NCI-H1930 (cell line): ENCODE data around the gene MYADML2.
"Not testable (repeated sequence)": the region's sequence is repeated elsewhere in the genome, so short reads cannot be mapped to it uniquely, and the experiment has no call there.

Experiments used
- DNase-seq, 2 experiments: peaks; one replicate each; lab custom pipeline; 2025; lab: John Stamatoyannopoulos, UW

MYADML2 gene

DNA sequence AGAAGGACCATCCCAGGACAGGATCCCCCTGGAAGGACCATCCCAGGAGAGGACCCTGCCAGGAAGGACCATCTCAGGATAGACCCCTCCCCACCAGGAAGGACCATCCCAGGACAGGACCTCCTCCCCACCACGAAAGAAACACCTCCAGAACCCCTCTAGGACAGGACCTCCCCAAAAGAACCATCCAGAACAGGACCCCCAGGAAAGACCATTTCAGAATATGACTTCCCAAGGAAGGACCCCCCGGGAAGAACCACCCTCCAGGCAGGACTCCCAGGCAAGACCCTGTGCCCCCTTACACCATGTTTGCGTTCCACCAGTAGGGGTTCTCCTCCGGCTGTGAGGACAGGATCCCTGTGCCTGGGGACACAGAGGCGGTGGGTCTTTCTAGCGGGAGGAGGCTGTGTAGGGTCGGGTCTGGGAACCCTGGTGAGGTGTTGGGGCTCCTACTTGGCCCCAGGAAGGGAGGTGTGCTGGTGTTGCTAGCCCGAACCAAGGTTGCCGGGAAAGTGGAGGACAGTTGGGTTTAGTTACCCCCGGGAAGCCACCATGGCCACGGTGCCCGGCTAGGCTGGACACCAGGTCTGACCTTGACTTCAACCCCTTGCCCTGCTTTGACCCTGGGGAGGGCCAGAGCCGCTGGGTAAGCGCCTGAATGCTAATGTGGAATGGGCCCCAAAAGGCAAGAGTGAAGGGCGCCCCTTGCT, 11.8 kb upstream of the MYADML2 start:
- no peak for DNase-seq

DNA sequence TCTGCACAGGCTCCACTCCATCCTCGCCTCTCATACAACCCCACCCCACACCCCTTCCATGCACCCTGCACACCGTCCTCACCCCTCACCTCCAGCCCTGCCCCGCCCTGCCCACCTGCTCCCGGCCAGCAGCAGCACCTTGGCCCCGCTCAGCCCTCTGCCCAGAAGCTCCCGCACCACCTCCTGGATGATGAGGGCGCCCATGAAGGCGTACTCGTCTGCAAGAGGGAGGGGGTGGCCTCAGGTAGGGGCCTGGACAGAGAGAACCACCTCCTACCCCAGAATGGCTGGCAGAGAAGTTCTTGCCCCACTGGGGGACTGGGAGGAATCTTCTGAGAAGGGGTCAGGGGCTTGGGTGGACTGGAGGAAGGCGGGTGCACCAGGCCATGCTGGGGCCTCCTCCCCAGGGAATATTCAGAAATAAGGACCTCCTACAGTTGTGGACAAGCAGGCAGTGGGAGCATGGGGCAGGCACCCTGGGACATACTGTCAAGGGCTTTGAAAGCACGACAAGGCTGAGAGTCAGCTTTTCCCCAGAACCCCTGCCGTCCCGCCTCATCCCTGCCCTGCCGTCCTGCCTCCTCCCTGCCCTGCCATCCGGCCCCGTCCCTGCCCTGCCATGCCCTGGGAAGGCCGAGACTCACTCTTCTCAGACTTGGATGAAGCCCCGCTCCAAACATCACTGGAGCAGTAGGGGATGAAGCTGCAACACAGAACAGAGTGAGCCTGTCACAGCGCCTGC, 10.8 kb upstream of the MYADML2 start:
- no peak for DNase-seq

DNA sequence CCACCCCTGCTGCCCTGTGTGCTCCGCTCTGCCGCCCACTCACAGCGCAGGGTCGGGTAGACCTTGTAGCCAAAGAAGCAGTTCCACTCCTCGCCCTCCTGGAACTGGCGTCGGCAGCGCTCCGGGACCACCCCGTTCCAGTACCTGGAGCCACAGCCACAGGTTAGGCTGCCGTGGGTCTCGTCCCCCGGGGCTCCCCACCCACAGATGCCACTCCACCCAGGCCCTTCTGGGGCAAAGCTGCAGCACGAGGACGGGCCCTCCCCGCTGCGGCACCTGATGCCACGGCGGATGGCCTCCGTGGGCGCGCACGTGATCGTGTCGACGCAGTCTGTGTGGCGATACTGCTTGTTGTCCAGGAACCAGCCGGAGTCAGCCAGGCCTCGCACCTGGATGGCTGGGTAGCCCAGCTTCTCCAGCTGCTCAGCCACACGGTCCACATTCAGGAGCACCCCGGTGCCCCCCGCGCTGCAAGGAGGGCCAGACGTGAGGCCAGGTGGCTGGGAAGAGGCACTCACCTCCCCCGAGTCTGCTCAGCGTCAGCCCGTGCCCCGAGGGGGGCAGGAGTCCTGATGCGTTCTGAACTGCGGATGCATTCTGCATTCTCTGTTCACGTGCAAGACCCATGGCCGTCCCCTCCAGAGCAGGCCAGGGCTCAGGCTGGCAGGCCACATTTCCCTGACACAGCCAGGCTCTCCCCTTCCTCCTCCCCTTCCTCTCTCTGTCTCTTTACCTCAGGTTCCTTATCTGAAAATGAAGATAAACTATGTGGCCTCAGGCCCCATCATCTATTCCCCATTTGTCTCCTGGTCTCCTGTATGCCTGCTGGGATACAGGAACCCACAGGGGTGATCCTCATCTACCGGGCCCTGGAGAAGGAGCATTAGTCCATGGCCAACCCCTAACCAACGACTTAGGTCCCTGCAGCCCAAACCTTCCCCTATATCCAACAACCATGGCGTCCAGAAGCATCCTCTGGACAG, 9.9 kb upstream of the MYADML2 start:
- DNase-seq, result no peak

DNA sequence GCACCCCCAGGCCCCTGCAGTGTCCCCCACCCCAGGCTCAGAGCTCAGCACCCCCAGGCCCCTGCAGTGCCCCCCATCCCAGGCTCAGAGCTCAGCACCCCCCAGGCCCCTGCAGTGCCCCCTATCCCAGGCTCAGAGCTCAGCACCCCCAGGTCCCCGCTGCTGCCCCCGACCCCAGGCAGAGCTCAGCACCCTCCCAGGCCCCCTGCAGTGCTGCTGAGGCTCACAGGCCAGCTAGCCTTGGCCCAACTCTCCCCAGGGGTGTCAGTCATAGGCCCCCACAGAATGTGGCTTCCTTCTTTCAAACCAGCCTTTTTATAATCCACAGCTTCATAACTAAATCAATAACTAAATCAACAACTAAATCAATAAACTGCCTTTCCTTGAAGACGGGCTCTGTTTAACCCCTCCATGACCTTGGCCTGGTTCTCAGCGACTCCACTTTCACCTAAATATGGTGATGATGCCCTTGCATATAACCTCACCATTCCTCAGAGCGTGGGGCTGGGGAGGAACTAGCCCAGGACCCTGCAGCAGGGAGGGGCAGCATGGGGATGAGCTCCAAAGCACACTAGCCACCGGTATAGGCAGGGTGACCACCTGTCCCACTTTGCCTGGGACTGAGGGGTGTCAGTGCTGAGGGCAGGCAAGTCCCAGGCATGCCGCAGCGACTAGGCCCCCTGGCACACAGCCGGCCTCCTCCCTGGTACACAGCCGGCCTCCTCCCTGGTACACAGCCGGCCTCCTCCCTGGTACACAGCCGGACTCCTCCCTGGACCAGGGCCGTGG, 8.9 kb upstream of the MYADML2 start:
- no peak for DNase-seq

DNA sequence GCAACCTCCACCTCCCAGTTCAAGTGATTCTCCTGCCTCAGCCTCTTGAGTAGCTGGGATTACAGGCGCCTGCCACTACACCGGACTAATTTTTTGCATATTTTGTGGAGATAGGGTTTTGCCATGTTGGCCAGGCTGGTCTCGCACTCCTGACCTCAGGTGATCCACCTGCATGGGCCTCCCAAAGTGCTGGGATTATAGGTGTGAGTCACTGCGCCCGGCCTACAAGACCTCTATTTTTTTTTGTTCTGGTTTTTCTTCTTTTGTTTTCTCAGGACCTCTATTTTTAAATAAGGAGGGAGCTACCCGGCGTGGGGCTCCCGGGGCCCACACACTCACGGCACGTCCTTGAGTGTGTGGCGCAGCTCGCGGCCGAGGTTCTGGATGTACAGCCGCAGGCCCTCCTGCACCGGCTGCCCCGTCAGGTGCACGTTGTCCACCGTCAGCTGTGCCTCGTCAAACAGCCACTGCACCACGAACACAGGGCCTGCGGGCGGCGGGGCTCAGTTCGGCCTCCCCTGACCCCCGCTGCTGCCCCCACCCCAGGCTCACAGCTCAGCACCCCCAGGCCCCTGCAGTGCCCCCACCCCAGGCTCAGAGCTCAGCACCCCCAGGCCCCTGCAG, 8.1 kb upstream of the MYADML2 start:
- no peak for DNase-seq

DNA sequence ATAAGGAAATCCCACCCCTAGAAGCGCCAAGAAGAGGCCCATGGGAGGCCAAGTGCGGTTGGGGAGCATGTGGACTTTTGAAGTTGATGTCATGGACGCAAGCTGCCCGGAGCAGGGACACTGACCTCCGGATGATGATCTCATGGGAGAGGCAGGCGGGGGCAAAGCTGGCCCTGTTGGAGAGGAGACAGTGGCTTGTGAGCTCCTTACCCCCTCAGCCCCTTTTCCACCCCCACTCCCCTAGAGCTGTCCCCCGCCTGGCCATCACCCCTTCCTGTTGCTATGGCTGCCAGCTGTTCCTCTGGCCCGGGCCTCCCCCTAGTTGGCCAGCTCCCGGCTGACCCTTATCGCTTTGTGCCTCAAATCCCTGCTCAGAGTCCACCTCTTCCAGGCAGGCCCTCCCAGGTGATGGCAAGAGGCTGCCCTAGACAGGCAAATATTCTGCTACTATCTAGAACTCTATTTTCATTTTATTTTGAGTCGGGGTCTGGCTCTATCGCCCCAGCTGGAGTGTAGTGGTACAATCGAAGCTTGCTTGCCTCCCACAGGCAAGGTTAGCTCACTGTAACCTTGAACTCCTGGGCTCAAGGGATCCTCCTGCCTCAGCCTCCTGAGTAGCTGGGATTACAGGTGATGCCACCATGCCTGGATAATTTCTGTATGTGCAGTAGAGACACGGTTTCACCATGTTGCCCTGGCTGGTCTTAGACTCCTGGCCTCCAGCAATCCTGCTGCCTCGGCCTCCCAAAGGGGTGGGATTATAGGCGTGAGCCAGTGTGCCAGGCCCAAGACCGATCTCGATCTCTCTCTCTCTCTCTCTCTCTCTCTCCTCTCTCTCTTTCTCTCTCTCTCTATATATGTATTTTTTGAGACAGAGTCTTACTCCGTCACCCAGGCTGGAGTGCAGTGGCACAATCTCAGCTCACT, 7.4 kb upstream of the MYADML2 start:
- no peak for DNase-seq

DNA sequence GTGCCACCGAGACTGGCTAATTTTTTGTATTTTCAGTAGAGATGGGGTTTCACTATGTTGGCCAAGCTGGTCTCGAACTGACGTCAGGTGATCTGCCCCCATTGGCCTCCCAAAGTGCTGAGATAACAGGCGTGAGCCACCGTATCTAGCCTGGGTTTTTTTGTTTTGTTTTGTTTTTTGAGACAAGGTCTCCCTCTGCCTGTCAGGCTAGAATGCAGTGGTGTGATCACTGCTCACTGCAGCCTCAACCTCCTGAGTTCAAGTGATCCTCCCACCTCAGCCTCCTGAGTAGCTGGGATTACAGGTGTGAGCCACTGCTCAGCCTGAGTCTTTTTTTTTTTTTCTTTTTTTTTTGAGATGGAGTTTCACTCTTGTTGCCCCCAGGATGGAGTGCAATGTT, 6.4 kb upstream of the MYADML2 start:
- not testable (repeated sequence) for DNase-seq

DNA sequence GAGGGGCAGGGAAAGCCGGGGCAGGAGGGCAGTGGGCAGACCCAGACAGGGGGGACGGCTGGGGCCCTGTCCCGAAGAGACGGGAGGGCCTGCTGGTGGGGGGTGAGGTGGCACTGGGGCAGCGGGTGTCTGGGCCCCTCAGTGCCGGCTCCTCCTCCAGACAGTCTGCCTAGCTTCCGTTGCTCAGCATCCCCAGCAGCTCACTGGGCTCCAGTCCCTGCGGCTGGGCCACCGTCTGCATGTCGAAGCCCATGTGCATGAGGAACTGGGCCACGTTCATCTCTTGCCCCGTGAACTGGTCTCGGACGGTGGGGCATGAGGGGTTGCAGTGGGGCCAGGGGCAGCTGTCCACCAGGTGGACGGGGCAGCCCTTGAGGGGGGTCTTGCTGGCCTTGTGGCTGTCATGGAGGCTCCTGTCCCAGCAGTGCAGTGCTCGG, 5.8 kb upstream of the MYADML2 start:
- DNase-seq, result no peak

DNA sequence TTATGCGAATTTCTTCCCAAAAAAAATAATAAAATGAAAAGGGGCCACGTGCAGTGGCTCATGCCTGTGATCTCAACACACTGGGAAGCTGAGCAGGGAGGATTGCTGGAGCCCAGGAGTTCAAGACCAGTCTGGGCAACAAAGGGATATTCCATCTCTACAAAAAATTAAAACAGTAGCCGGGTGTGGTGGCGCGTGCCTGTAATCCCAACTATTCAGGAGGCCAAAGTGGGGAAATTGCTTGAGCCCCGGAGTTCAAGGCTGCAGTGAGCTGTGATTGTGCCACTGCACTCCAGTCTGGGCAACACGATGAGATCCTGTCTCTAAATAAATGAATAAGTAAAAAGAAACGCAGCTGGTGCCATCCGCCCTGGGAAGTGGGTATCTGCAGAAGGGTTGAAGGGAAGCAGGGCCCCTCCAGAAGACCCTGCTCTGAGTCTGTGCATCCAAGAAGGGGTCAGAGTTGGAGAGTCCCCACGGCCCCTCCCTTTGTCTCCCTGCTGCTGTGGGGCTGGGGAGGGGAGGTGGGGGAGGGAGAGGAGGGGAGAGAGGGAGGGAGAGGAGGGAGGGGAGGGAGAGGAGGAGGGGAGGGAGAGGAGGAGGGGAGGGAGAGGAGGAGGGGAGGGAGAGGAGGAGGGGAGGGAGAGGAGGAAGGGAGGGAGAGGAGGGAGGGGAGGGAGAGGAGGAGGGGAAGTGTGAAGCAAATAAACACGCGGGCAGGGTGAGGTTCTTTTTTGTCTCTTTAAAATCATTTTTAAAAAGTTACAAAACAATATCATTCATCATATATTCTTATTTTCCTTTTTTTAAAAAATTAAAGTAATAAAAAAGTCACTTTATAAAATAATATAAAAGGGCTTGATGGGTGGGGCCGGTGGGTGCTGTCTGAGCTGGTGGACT, 5.0 kb upstream of the MYADML2 start:
- DNase-seq, result no peak

DNA sequence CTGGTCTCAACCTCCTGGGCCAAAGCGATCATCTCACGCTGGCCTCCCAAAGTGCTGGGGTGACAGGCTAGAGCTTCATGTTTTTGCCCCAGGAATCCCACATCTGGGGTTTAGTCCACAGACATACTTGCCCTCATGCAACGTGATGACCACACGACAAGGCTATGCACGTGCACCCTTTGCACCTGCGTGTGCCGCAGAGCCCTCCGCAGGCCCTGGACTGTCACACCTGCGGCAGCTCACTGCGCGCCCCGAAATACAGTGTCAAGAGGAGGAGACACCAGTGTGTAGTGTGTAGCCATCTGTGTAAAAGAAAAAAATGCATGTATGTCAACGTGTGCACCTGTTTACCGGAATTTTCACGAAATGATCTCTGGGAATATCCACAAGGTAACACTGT, 3.5 kb upstream of the MYADML2 start:
- DNase-seq, result no peak

DNA sequence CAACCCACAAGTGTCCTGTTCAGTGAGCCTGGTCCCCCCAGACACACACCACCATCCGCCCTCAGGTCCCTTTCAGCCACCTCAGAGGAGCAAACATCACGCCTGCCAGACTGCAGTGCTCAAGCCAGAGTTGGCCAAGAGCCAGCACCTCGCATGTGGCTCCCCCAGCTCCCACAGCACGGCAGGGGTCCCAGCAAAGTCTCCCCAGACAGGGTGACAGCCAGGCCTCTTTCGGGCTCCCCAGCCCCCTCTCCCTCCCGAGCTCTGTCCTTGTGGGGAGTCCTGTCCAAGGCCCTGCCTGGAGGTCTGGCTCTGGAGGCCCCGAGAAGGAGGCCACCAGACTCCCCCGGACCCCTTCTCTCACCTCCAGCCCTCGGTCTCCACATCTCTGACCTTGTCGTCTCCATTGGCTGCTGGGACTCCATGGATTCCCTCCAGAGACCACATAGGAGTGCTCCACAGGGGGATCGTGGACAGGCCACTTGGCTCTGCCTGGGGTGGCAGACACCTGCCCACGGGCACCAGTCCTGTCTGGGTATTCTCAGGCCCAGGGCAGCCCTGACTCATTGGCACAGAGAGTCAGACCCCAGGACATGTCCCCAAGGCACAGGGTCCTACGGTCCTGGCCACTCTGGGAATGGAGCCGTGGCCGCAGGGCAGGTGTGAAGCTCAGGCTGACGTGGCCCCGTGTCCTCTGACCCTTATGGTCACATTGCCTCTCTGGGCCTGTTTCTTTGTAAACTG, 1.8 kb upstream of the MYADML2 start:
- DNase-seq, result no peak

DNA sequence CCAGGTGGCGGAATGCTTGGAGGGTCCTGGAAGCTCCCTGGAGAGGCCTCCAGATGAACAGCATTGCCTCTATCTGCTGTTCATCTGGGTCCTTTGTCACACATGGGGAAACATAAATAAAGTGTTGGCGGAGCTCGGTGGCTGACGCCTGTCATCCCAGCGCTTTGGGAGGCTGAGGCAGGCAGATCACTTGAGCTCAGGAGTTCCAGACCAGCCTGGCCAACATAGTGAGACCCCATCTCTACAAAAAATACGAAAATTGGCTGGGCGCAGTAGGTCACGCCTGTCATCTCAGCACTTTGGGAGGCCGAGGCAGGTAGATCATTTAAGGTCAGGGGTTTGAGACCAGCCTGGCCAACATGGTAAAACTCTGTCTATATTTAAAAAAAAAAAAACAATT, 2.2 kb downstream of the MYADML2 start:
- DNase-seq, result no peak

DNA sequence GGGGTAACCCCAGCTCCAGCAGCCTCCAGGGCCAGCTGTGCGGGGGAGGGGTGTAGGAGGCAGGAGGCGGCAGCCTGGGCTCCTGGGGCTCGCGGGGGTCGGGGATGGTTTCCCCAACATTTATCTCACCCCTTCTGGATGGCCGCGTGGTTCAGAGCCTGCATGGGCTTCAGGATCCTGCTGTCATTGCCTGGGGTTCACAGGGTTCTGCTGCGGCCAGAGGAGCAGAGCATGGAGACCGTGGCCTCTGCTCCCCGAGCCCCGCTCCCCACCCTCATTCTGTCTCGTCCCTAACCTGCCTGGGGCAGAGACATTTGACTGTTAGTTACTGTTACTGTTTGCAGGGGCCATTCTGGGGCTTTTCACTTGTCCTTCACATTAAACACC, 4.9 kb downstream of the MYADML2 start:
- no peak for DNase-seq

DNA sequence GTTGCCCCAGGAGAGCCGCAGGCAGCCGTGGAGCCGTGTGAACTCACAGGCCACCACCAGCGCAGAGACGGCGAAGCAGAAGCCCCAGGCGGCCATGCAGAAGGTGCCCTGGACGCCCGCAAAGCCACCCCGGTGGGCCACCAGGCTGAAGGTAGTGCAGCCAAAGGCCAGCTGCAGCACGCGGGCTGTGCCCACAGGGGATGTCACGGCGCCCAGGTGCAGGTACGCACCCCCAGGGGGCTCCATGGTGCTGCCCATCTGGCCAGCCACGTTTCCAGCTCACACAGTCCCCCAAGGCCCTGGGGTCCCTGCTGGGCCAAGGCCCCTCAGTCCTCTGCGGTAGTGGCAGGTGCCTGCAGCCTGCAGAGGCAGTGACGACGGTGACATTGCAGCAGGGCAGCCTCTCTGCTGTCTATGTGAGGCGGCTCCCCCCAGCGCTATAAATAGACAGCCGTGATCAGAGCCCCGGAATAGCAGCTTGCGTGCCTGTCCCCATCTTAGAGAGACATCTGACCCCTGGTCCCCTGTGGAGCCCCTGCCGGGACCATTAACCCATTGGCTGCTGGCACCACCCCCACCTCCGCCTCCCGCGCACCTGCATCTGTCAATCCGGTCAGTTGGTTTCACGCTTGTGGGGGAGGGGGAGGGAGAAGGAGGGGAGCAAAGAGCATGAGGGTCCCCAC, 5.4 kb downstream of the MYADML2 start:
- no peak for DNase-seq

DNA sequence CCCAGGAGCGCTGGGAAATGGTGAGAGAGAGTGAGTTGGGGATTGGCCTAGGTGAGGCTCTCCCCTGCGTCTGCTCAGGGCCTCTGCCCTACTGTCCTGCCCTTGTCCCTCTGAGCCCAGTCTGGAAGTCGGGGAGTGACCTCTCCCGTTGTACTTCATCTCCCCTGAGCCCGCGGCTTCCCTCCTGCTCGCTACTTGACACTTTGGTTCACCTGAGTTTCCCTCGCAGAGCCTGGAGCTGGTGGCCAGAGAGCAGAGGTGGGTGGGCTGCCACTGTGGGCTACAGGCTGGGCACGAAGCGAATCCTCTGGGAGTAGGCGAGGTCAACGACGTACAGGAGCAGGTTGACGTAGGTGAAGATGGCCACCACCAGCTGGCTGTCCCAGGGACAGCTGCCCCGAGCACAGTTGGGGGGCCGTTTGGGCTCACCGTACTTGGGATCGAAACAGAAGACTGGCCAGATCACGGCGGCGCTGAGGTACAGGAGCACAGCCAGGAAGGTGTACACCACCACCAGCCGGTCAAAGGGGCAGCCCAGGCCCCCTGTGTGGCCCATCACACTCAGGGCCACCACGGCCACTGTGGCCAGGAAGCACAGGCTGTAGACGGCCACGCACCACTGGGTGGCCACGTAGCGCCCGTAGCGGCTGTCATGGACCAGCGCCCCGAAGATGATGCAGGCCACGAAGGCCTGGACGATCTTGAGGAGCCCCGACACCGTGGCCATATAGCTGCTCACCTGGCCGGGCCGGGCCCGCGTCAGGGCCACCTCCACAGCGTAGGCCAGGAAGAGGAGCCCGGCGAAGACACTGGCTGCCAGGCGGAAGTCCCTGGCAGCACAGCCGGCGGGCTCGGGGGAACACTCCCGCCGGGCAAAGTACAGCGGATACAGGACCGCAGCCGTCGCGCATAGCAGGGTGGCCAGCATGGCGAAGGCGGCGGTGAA, 6.2 kb downstream of the MYADML2 start:
- DNase-seq, result no peak

DNA sequence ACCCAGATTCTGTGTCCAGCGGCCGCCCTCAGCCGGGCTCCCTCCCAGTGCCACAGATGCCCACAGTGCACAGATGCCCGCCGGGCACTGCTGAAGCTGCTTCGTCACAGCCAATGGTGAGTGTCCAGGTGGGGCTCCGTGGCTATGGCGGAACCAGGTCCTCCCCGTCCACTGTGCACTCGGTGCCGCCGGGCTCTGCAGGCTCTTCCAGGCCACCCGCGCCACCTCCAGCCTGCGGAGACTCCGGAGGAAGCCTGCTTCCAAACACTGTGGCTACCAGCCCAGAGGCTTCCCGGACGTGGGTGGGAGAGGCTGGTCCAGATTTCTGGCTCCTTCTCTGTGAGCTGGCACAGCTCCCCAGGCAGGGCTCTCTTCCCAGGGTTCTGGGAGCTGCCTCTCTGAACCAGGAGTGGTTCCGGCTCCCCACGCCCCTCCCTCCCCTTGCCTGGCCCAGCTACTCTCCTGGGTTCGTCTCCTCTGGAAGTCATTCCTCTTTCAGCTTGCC, 7.1 kb downstream of the MYADML2 start:
- DNase-seq, result no peak
